Measurements from ENCODE around the gene FANCC.
A peak's percentile ranks its signal among the peaks of the same experiment; 100 is the strongest.

The FANCC gene

DNA sequence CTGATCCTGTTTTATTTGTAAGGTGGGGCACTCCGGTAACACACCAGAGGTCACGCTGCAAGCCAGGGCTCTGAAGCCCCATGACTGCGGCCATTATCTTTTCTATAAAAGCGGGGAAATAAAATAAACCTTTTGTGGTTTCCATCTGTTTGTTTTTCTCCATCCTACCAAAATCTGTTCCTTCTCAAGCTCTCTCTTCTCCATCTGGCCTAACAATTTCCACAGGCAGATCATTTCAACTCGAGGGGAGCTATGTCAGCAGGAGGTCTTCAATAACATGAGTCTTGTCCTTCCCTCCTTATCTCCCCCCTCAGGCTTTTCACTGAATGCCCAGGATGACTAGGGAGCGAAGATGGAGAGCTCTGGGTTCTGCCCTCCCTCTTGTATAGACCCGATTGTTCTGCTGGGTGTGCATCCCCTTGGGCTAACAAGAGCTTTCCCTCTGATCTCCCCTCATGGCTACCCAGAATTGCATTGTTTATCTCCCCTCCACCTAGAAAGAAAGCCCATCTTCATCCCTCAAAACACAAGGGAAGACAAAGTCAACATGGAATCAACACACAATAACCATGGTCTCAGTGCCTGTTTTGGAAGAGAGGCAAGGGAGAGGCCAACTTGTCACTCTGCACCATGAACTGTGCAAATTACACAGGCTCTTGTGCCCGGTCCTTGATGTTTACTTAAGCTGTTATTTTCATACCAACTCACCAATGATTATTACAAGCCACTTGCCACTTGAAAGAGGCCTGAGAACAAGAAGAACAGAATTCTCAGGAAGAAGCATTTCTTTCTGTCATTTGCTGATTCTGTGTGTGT lies 187.8 kb downstream of the FANCC start:
- H3K27me3 ChIP-seq = no peaks in the 10 kb centered on the region
- H3K4me1 ChIP-seq (ENCODE audit: control insufficient read depth in 1 of 2, insufficient read depth in 1 of 2, low read depth in 1 of 2, low read length in 1 of 2) = no peaks in the 10 kb centered on the region
- H3K36me3 ChIP-seq = no peaks in the 10 kb centered on the region
- H3K27ac ChIP-seq = no peak overlapping the region
- TF ChIP-seq, protein P1, sequence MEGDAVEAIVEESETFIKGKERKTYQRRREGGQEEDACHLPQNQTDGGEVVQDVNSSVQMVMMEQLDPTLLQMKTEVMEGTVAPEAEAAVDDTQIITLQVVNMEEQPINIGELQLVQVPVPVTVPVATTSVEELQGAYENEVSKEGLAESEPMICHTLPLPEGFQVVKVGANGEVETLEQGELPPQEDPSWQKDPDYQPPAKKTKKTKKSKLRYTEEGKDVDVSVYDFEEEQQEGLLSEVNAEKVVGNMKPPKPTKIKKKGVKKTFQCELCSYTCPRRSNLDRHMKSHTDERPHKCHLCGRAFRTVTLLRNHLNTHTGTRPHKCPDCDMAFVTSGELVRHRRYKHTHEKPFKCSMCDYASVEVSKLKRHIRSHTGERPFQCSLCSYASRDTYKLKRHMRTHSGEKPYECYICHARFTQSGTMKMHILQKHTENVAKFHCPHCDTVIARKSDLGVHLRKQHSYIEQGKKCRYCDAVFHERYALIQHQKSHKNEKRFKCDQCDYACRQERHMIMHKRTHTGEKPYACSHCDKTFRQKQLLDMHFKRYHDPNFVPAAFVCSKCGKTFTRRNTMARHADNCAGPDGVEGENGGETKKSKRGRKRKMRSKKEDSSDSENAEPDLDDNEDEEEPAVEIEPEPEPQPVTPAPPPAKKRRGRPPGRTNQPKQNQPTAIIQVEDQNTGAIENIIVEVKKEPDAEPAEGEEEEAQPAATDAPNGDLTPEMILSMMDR (IDR thresholded peaks at IDR 0.05) = no peak
- no peak overlapping the region for H3K4me3 ChIP-seq (ENCODE audit: low read depth in 1 of 2, low read length in 1 of 2)
- no peaks in the 10 kb centered on the region for H3K9me3 ChIP-seq

- Histone ChIP-seq H3K27me3 (no peaks in the 10 kb centered on the region), H3K4me1 (ENCODE audit: control insufficient read depth in 1 of 2, insufficient read depth in 1 of 2, low read depth in 1 of 2, low read length in 1 of 2) (no peaks in the 10 kb centered on the region), H3K4me3 (ENCODE audit: low read depth in 1 of 2, low read length in 1 of 2) (no peak overlapping the region), H3K27ac (no peak overlapping the region), H3K36me3 (no peaks in the 10 kb centered on the region), H3K9me3 (no peaks in the 10 kb centered on the region)
- TF ChIP-seq, protein P1 (IDR thresholded peaks at IDR 0.05) = no peak
Observed at GRCh38 chr9:95128177-95128524, 189.4 kb downstream of the FANCC start.

- no peak overlapping the region for H3K4me3 ChIP-seq (ENCODE audit: low read depth in 1 of 2, low read length in 1 of 2)
- no peaks in the 10 kb centered on the region for H3K9me3 ChIP-seq
- no peak overlapping the region for H3K27ac ChIP-seq
- TF ChIP-seq, protein P1 (IDR thresholded peaks at IDR 0.05) = peak; percentile 54
- no peaks in the 10 kb centered on the region for H3K27me3 ChIP-seq
- no peaks in the 10 kb centered on the region for H3K4me1 ChIP-seq (ENCODE audit: control insufficient read depth in 1 of 2, insufficient read depth in 1 of 2, low read depth in 1 of 2, low read length in 1 of 2)
- H3K36me3 ChIP-seq = no peaks in the 10 kb centered on the region
Observed at GRCh38 chr9:95127249-95128176, 190.0 kb downstream of the FANCC start.

DNA sequence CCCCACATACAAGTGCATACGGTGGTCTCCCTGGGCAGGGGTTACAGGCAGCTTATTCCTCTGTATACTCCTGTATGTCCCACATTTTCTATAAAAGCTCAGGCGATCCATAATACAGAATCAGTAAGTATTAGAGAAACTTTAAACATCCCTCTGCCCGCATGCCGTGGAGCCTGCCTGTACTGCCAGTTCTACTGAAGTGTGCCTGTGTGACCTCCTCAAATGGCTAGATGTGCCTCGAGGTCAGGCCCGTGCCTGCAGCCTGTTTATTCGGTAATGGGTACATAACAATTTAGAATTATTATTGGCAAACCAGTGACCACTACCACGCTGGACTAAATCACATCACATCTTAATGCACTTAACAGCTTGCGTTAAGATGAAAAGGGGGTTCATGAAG lies 190.8 kb downstream of the FANCC start:
- H3K4me1 ChIP-seq (ENCODE audit: control insufficient read depth in 1 of 2, insufficient read depth in 1 of 2, low read depth in 1 of 2, low read length in 1 of 2) = no peaks in the 10 kb centered on the region
- no peaks in the 10 kb centered on the region for H3K9me3 ChIP-seq
- no peaks in the 10 kb centered on the region for H3K27me3 ChIP-seq
- H3K4me3 ChIP-seq (ENCODE audit: low read depth in 1 of 2, low read length in 1 of 2) = no peak overlapping the region
- H3K27ac ChIP-seq = no peak overlapping the region
- H3K36me3 ChIP-seq = no peaks in the 10 kb centered on the region
- TF ChIP-seq, protein P1 (IDR thresholded peaks at IDR 0.05) = no peak

- Histone ChIP-seq H3K27ac (no peak overlapping the region), H3K4me3 (ENCODE audit: low read depth in 1 of 2, low read length in 1 of 2) (no peak overlapping the region), H3K27me3 (no peaks in the 10 kb centered on the region), H3K4me1 (ENCODE audit: control insufficient read depth in 1 of 2, insufficient read depth in 1 of 2, low read depth in 1 of 2, low read length in 1 of 2) (no peaks in the 10 kb centered on the region), H3K9me3 (no peaks in the 10 kb centered on the region), H3K36me3 (no peaks in the 10 kb centered on the region)
- TF ChIP-seq, protein P1 (IDR thresholded peaks at IDR 0.05) = no peak
Observed at GRCh38 chr9:95125652-95126051, 191.9 kb downstream of the FANCC start.
